ENCODE measurements around the gene TIMP3.
"Not testable (repeated sequence)": the region's sequence is repeated elsewhere in the genome, so short reads cannot be mapped to it uniquely, and the experiment has no call there.

The TIMP3 gene

DNA sequence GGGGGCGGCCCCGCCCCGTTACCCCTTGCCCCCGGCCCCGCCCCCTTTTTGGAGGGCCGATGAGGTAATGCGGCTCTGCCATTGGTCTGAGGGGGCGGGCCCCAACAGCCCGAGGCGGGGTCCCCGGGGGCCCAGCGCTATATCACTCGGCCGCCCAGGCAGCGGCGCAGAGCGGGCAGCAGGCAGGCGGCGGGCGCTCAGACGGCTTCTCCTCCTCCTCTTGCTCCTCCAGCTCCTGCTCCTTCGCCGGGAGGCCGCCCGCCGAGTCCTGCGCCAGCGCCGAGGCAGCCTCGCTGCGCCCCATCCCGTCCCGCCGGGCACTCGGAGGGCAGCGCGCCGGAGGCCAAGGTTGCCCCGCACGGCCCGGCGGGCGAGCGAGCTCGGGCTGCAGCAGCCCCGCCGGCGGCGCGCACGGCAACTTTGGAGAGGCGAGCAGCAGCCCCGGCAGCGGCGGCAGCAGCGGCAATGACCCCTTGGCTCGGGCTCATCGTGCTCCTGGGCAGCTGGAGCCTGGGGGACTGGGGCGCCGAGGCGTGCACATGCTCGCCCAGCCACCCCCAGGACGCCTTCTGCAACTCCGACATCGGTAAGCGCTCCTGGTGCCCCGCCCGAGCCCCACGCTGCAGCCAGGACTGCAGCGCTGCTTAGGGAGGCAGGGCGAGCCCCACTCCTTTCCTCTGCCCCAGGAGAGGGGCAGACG, at the start of gene TIMP3:
Gene TIMP3, plus strand, starts transcription at position 169 of the 700 bp plus-strand sequence. Its CDS starts 297 bp downstream, at position 466.
- peak; percentile 93 for DNase-seq

DNA sequence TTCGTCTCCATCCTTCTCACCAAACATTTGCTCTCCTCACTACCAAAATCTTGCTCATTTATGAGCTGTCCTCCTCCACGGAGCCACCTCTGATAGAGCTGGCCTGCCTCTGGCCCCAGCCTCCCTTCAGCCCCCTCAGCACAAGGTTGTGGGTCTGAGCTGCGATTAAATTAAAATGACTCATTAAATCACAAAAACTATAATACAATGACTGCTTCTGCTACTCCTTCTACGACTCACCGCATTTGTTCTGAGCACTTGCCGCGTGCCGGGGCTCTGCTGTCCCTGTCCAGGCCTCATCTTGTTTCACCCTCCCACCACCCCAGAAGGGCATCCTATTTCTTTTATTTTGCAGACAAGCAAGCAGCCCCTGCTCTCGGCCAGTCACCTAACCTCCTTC, 49.2 kb upstream of the TIMP3 start:
- no peak for DNase-seq

DNA sequence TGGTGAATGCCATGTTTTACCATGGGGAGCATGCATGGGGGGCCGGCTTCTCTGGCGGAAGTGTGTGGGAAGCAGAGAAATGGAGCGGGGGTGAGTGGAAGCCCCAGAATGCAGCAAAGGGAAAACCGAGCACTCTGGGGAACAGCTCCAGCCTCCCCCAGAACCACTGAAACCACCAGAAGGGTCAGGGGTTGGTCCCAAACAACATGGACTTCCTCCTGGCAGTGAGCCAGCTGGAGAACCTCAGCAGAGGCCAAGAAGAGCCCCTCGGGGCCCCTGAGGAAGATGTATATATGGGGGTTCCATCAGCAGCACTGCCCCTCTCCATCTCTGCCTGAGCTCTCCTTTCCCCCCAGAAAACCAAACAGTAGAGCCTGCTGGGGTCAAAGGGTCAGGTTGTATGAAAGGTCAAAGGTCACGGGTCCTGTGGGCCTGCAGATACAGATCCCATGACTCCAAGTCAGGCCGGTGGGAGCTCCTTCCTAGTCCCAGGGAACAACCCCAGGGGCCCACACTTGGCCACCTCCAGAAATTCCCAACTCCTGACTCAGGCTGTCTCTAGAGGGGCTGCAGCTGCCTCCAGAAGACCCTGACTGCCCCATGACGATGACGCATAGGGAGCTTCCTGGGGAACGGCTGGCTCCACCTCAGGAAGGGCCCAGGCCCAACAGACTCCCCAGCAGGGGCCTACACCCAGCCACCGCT, 48.5 kb upstream of the TIMP3 start:
- DNase-seq, result peak; percentile 79

DNA sequence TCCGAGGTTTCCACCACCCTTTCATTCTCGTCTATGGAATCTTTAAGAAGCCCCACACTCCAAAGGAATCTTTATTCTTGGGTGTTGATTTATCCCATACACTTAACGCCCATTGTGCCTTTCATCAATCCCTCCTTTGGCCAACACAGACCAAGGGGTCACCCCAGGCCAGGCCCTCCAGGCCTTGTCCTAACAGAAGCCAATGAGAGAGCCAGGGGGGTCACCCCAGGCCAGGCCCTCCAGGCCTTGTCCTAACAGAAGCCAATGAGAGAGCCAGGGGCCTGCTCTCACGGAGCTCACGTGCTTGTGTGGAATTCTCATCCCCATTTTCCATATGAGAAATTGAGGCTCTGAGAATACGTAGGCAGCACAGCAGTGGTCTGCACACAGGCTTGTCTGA, 47.9 kb upstream of the TIMP3 start:
- no peak for DNase-seq

DNA sequence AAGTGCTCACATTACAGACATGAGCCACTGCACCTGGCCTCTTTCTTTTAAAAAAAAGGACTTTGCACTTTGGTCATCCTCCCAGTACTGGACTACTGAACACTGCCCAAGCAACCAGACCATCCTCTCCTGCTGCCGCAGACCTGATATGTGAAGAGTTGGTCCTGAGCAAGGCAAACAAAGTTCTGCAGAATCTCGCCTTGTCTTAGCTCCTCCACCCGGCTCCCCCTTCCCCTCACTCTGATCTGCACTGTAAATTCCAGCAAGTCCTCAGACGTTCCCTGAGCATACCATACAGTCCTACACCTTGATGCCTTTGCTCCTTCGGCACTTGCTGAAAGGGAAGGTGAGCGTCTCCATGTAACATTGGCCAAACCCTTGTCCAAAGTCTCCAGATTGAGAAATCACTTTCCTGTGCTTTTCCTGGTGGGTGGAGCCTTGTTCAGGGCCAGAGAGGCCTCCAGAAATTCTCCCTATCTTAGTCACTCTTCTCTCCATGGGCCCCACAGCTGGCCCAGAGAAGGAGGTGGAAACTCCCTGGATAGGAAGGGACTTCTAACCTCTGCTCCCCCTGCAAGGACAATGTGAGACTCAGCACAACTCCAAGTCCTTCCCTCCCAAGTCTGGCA, 47.0 kb upstream of the TIMP3 start:
- peak; percentile 61 for DNase-seq

DNA sequence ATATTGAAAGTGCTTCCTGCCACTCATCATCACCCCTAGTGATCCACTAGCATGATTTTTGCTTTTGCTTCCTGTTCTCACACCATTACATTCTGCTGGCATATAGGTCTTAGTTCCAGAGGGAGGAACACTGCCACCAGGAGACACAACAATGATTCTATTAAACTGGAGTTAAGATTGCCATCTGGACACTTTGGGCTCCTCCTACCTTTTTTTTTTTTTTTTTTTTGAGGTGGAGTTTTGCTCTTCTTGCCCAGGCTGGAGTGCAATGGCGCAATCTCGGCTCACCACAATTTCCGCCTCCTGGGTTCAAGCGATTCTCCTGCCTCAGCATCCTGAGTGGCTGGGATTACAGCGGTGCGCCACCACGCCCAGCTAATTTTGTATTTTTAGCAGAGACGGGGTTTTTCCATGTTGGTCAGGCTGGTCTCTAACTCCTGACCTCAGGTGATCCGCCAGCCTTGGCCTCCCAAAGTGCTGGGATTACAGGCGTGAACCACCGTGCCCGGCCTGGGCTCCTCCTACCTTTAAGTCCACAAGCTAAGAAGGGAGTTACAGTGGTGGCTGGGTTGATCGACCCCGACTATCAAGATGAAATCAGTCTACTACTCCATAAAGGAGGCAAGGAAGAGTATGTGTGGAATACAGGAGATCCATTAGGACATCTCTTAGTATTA, 44.3 kb upstream of the TIMP3 start:
- DNase-seq, result not testable (repeated sequence)

DNA sequence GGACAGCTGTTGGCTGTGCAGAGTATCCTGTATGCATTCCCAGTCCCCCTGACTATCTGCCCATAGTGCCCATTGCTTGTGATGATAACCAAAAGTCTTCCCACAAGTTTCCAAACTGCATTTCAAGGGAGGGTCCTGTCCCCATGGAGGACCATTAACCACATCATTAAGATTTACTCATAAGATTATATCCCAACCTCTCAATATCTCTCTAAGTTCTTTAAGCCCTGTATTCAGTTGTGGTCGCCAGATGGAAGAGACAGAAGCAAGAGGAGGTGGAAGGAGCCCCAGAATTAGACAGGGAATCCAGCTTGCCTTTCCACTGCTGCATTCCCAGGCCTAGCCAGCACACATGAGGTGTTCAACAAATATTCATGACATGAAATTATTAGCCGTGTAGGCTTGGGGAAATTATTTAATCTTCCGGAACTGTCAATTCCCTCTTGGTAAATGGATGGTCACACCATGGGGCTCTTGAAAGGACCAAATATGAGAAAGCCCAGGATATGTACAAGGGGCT, 42.6 kb upstream of the TIMP3 start:
- no peak for DNase-seq

DNA sequence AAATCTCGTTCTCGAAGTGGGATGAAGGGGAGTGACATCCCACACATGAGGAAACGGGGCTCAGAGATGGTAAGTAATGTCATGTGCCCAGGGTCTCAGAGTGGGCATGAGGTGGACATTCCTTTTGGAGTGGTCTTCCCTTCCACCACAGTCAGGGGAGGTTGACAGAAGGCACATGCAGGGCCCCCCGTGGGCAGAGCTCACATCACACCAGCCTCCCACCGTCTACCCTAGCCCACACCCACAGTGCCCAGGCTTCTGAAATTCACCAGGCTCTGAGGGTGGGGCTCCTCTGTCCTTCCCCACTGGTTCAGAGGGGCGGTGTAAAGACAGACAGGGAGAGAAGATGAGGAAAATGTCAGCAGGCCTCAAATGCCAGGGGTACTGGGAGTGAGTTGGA, 41.1 kb upstream of the TIMP3 start:
- no peak for DNase-seq

DNA sequence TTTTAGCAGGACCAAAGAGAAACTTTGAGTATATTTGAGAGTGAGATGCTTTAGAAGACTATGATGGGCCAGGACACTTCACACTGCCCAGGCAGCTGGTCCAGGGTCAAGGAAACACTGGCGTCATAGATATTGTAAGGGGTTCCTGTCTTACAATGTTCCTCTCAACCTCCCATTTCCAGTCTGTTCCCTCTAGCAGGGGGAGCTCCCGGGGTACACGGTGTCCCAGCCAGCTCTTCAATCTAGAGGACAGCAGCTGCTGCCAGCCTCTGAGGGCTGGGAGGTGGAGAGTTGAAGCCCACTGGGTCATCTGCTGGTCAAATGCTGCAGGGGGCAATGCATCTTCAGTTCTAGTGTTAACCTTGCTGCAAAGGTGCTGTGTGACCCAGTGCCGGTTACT, 40.7 kb upstream of the TIMP3 start:
- no peak for DNase-seq

DNA sequence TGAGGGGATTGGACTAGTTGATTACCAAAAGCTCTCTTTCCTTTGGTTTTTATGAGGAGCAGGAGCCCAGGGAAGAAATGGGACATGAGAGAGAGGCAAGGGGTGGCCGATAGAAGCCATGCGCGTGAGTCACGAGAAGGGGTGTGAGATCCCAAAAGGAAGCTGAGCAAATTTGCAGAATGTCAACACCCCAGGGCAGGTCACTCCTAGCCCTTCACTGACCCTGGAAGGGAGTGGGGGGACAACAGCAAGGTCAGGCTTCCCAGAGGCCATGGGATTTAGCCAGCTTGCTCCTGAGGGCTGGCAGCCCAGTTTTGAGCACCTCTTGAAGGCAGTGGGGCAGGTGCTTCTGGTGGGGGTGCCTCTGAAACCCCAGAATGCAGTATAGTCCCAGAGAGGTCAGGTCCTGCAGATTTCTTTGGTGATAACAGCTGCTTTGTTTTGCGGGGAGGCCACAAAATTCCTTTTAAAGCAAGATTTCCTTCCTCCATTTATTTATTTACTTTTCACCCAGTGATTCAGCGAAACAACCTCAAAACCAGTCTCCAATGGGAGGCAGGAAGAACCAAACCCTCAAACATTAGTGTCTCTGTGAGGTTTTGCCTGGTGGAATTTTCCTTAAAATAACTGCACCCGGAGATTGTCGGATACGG, 40.1 kb upstream of the TIMP3 start:
- no peak for DNase-seq

DNA sequence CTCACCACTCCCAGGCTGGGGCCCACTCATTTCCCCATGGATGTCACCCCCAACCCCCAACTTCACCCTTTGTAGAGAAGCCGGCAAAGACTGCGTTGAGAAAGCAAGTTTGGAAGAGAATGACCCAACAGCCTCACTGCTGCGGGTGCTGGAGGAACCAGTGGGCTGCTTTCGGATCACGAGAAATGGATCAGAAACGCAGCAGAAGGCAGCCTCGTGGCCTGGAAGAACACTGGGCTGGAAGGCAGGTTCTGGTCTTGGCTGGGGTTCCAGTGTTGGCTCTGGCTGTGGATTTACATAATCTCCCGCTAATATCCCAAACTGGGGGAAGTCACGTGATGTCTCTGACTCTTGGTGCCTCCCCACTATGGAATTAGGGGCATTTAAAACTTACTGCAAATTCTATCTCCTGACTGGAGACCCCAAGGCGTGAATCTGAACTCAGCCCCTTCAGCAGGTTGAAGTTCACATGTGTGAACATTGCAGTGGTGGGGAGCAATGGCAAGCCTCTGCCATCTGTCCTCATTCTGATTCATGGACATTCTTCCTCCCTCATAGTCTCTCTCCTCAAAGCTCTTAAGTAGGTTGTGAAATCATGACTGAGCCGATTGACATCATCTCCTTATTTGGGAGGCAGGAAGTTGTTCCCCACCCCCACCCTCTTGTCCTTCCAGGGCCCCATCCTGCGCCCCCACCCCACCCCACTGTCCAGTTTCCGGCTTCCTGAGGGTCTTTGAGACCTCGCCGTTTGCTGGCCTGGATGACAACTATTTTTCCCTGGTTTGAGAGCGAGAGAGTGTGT, 37.0 kb upstream of the TIMP3 start:
- no peak for DNase-seq

DNA sequence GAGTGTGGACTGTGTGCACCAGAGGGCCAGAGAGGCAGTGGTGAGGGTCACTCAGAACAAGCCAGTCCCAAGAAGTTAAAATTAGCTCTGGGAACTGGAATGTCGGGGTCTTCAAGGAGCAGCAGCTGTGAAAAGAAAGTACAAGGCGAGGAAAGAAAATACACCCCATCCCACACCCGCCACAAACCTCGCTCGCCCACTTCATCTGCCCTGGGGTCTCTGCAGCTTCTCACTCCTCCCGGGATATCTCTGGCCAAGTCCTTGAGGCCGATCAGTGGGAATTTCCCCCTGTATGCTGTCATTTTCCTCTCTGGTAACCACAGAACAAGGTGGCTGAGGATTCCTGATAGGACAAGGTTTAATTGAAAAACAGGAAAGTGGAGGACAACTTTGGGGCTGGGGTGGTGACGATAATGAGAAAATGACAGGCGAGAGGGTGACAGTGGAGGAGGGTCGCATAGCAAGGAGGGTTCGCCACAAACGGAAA, 36.3 kb upstream of the TIMP3 start:
- DNase-seq, result no peak

DNA sequence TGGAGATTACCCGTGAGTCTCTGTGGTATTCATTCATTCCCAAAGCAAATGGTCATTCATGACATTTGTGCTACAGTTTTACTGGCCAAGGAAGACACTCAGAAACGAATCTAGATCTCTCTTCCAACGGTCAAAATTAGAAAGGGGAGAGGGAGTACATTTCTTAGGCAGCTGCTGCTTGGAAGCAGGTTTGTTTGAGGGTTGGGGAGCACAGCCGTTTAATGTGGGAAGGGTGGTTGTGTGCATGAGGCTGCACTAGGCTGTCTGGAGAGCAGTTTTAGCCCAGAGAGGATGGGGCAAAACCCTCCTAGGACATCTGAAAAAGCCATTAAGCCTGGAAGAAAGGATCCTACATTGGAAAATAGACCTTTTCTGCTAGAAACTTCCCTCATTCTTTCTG, 29.7 kb upstream of the TIMP3 start:
- DNase-seq, result no peak

DNA sequence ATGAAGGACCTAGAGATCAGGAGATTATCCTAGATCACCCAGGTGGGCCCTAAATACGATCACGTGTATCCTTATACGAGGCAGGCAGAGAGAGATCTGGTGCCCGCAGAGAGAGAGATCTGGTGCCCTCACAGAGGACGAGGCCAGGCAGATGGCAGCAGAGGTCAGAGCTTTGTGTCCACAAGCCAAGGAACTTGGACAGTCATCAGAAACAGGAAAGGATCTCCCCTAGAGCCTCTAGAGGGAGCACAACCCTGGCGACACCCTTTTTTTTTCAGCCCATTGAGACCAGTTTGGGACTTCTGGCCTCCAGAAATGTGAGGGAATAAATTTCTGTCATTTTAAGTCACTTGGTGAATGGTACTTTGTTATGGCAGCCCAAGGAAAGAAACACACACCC, 25.5 kb upstream of the TIMP3 start:
- DNase-seq, result no peak

DNA sequence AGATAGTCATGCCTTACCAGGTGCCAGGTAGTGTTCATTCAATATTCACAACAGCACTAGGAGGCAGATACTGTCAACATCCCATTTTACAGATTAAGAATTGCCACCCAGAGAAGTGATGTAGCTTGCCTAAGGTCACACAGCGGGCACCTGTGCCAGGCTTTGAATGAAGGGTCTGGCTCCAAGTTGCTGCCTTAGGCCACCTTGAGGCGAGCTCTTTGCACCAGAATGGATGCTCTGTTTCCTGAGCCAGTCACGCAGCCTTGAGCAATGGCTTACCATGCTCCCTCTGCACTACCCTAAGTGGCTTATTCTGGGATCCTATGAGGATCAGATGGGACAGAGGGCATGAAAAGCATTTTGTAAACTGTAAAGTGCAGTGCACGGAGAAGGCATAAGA, 25.1 kb upstream of the TIMP3 start:
- DNase-seq, result no peak

DNA sequence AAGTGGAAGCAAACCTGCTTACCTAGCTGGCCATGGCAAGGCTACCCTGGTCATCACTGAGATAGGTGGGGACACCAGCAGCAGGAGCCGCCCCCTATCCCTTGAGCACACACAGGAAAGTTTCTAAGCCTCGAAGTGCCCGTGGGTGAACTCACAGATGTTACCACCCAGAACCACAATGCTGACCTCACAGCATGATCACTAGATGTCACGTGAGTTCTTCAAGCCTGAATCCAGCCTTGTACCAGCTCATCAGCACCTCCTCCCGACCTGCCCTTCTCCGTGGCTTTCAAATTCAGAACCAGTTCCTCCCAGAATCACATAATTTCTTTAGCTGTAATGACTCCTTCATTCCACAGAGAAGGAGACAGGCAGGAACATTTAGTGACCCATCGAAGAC, 24.7 kb upstream of the TIMP3 start:
- no peak for DNase-seq

DNA sequence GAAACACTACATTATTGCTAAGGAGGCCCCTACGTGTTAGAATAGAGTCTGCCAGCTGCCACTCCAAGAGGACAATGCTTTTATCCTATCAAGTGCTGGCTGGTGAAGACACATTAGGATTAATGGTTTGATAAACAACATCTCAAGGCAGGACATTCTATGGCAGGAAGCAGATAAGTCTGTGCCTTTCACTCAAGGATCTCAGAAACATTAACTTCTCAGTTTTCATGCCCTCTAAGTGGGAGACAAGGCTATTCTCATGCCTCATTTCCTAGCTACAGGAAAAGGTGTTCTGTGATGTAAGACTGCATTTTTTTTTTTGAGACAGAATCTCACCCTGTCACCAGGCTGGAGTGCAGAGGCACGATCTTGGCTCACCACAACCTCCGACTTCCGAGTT, 23.5 kb upstream of the TIMP3 start:
- DNase-seq, result no peak

DNA sequence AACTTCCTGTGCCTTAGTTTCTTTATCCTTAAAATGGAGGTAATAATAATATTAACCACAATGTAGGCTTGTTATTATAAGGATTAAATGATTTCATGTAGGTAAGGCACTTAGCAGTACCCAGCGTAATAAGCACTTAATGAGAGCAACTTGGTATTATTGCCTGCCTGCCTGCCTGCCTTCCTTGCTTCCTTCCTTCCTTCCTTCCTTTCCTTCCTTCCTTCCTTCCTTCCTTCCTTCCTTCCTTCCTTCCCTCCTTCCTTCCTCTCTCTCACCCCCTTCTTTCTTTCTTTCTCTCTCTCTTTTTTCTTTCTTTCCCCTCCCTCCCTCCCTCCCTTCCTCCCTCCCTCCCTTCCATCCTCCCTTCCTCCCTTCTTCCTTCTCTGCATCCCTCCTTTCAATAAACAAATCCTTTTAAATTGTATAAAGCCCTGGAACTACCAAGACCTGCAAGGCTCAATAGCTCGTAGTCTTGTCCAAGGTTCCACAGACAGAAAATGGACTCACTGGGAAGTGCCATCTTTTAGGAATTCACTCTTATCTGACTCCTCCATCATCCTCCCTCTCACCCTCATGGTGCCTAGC, 20.7 kb upstream of the TIMP3 start:
- no peak for DNase-seq

DNA sequence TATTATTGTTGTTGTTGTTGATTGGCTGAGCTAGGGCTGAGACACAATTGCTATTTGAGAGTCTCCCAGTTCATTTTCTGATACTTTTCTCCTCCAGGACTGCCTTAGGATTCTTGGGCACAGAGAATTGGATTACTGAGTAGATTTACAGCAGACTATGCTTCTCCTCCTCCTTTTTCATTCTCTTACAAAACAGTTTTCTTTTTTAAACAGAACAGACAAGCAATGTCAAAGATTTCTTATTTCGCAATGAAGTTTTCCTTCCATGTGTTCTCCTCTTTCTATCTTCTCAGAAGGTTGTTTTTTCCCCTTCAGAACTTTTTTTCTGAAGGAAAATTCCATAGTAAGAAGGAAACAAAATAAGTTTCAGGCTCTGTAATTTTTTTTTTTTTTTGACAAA, 19.8 kb upstream of the TIMP3 start:
- DNase-seq, result no peak

DNA sequence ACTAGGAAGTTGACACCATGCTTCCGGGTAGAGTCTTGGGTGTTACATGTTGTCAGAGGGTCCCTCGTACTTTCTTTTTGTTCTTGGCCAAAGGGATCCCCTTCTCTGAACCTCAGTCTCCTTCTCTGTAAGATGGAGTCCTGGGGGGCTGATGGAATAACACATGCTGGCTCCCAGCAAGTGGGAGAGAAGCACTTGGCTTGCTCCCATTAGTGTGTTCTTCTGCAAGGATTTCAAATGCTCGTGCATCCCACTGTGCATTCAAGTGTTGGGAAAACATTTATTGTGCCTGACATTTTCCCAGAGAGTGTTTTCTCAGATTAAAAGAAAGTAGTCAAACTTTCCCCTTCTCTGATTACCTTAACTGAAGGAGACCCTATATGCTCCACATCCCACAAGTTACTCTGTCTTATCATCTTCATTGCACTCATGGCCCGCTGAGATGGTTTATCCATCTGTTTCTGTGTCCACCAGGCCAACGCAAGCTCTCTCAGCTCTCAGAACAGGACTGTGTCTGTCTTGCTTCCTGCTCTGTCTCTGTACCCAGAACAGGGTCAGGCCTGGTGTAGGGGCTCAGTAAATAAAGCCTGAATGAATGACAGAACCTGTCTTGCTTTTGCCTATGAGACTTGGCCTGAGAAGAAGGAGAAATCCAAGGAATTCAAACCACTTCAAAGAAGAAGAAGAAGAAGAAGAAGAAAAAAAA, 16.0 kb upstream of the TIMP3 start:
- peak; percentile 93 for DNase-seq

DNA sequence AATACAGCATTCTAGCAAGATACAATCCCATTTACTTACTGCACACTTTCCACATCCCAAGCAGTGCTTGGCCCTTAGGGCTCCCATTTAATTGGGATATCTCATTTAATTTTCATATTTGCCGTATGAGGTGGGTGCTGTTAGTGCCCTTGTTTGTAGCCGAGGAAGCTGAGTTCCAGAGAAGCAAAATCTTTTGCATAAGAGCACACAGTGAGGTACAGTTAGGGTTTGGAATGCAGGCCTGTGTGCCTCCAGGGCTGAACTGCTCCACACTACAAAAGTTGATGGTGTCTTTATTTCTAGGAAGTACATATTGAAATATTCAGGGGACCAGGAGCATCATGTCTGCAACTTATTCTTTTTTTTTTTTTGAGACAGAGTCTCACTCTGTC, 15.5 kb upstream of the TIMP3 start:
- peak; percentile 71 for DNase-seq
